Stimulated activated CD8-positive, alpha-beta memory T cell treated with anti-CD3 and anti-CD28 coated beads, Interleukin-4, amount 100 ng/mL, for 1 hour (primary cell): ENCODE results near the gene ZNF503.
"Not testable (repeated sequence)": the region's sequence is repeated elsewhere in the genome, so short reads cannot be mapped to it uniquely, and the experiment has no call there.

Experiments
- DNase-seq, 2 donors: peaks; one replicate each; pipeline ENCODE4 v3.0.0-alpha.2; 2020; ENCODE audit warnings: low read depth in 2 of 2, low spot score in 1 of 2

The ZNF503 gene

DNA sequence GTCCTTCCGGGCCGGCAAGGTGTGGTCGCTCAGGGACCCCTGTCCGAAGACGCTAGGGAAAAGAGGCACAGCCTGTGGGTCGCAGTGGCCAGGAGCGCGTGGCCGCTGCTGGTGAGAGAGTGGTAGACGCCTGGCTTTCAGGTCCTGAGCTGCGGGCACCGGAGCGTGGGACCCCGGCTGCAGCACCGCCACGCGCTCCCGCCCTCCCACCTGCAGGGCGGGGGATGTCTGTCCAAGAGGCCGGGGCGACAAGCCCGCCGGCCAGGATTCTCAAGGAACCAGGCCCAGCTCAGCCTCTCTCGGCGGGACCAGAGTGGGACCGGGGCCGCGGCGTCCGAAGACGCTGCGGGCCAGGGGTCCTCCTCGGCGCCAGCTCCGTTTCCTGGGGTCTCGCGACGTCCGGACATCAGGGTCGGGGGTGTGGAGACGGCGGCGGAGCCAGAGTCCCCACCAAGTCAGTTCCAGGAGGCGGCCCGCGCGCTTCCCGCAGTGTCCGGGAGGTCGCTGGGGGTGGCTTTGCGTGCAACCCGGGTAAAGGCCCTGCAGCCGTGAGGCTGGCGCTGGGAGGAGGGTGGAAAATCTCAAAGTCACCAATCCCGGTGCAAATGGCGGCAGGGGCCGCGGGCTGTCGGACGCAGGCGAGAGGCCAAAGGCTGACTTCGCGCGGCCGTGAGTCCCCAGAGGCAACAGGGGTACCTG lies 5.5 kb downstream of the ZNF503 start:
- DNase-seq, result no peak

DNA sequence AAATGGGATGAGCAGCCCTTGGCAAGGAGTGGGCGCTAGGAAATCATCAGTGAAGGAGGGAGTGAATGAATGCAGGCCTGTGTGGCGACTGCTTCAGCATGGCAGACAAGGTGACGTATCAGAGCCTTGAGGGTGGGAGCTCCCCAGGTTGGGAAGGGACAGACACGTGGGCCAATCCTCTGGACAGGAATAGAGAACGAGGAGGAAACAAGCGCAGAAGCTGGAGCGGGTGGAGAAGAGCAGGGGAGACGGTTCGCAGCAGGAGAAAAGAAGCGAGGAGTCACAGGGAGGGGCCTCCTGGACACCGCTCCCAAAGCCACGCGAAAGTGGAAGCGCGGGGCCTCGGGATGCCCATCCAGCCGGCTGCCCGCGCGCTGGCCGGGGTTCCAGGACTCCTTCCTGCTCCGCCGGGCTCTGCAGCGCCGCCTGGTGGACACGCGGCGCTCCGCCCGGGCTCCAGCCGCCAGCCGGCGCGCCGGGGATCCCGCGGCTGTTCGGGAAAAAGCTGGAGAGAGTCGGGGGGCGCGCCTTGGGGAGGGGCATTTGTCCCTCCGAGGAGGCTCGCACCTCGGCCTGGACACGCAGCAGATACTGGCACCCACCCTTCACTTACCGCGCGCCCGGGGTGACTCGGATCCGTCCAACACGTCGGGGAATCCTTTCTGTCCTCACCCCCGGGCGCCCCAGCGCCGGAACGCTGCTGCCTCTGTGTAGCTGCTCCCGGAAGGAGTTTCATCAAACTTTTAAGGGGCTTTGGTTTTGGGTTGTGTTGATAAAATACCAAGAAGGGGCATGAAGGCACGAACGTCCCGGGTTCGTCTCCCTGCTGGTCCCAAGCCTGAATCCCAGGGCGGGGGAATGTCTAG lies 6.3 kb downstream of the ZNF503 start:
- no peak for DNase-seq

DNA sequence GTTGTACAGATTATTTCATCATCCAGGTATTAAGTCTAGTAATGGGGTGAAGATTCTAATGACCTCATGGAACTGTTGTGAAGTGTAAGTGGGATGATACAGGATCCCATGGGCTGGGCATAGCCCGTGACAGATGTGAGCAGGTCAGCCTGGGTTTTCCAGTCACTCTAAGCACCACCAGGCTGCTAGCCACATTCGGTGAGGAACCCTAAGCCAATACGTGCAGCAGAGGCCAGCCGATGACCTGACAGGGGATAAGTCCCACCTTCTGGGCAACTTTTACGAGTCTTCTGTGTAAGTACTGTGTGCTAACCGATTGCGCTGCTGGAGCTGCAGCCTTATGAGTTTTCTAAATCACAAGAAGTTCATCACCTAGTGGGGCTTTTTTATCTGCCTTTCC lies 7.3 kb downstream of the ZNF503 start:
- no peak for DNase-seq

- no peak for DNase-seq
Observed at GRCh38 chr10:75392744-75393143, 8.8 kb downstream of the ZNF503 start.

DNA sequence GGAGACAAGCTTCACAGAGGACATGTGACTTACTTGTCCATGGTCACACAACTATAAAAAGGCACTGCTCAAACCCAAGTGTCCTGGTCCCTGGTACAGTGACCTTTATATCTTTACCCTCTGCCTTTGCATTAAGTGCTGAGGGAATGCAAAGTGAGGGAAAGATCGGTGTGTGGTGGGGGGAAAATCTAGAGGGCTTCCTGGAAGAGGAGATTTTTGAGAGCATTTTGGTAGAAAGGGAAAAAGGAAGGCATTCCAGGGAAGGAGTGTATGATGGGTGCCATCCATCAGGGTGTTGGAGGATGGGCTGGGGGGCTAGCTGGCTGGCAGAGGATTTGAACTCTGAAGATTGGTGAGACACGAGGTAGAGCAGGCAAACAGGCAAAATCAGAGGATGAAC lies 9.3 kb downstream of the ZNF503 start:
- no peak for DNase-seq

DNA sequence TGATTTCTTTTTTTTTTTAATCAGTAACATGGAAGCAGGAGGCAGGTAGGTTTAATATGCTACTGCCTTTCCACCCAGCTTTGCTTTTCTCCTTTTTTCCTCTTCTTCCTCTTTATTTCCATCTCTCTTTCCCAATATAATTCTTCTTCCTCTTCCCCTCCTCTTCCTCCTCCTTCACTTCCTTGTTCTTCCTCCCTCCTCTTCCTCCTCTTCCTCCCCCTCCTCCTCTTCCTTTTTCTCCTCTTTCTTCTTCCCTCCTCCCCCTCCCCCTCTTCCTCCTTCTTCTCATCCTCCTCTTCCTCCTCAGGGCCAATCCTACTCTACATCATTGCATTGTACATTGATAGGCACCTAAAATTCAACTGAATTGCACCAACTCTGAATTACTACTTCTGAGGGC lies 11.4 kb downstream of the ZNF503 start:
- no peak for DNase-seq

DNA sequence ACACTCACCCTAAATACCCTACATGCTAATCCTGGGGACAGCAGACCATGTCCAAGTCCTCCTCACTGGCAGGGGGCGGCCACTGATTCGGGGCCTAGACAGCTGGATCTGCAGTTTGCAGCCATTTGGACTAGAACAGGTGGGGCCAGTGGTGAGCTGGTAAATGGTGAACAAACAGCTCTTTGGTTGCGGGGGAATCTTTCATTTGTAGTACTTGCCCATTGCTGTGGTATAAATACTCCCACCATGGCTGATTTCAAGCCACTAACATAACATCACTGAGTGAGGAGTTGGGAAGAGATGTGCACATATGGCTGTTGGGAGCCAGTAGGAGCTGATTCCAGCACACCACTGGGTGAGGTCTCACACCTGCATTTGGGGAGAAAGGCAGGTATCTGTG lies 13.5 kb downstream of the ZNF503 start:
- DNase-seq, result no peak

- DNase-seq, result no peak
Observed at GRCh38 chr10:75386128-75386527, 15.4 kb downstream of the ZNF503 start.

GRCh38 chr10:75379817-75380216 lies 21.7 kb downstream of the ZNF503 start:
- DNase-seq, result no peak

- no peak for DNase-seq
Observed at GRCh38 chr10:75379212-75379724, 22.3 kb downstream of the ZNF503 start.

- no peak for DNase-seq
Observed at GRCh38 chr10:75378379-75378778, 23.2 kb downstream of the ZNF503 start.

DNA sequence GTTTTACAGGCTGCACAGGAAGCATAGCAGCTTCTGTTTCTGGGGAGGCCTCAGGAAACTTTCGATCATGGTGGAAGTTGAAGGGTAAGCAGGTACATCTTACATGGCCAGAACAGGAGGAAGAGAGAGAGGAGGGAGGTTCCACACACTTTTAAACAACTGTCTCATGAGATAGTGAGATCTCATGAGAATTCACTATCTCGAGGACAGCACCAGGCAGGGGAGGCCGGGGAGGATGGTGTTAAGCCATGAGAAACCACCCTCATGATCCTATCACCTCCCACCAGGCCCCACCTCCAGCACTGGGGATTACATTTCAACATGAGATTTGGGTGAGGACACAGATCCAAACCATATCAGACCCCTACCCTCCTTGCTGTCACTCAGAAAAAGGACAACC lies 23.7 kb downstream of the ZNF503 start:
- DNase-seq, result no peak

DNA sequence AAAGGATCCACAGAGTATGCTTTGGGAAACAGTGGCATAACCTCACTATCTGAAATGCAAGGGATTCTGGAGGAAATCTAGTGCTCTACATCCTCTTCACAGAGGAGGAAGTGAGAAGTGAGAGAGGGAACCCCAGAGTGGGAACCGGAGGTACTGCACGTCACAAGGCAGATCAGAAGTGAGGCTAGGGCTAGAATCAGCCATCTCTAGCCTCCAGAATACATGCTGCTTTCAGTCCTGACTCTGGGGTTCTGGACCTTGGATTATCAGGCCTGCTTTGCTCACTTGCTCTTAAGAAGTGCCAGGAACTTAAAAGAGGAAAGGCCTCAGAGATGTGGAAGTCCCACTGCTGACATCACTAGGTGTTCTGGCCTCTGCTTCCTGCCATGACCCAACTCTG lies 25.7 kb downstream of the ZNF503 start:
- no peak for DNase-seq

- DNase-seq, result no peak
Observed at GRCh38 chr10:75371010-75371409, 30.6 kb downstream of the ZNF503 start.

DNA sequence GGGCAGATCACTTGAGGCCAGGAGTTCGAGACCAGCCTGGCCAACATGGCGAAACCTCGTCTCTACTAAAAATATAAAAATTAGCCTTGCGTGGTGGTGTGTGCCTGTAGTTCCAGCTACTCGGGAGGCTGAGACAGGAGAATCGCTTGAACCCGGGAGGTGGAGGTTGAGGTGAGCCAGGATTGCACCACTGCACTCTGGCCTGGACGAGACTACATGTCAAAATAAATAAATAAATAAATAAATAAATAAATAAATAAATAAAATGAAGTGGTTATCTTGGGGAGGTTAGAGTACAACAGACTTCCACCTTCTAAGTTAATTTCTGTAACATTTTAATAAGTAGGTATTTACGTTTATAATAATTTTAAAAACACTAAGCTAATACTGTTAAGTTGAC lies 31.7 kb downstream of the ZNF503 start:
- DNase-seq, result not testable (repeated sequence)

DNA sequence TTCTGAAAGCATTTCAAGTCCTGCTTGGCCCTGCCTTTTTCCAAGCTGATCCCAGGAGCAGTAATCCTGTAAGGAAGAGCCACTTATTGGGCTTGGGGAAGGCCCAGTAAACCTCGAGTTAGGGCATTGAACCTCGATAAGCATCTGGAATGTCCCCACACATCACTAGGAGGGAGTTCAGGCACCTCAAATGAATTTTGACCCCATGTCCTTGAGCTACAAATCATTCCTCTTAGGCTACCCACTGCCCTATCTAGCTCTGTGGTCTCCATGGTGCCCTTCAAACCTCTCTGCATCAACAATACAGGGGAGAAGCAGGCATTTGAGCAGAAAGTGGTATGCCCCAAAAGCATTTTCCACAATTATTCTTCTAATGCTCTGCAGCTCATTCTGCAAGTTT lies 33.7 kb downstream of the ZNF503 start:
- no peak for DNase-seq

GRCh38 chr10:75367021-75367487 lies 34.5 kb downstream of the ZNF503 start:
- DNase-seq, result no peak

DNA sequence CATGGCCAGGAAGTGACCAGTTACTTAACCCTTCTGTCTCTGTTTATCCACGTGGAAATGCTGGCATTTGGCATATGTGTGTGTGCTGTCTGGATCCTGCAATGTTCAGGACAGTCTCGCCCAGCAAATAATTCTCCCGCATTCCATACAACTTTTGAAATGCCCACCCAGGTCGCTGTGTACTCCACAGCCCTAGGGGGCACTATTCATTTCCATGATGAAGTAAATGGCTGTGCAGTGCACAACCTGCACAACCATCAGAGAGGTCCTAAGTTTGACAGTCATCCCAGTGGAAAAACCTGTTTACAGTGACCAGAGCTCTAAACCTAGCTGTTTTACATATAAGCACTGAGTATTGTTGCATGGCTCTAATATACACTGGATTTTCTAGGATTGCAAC lies 38.1 kb downstream of the ZNF503 start:
- DNase-seq, result no peak

DNA sequence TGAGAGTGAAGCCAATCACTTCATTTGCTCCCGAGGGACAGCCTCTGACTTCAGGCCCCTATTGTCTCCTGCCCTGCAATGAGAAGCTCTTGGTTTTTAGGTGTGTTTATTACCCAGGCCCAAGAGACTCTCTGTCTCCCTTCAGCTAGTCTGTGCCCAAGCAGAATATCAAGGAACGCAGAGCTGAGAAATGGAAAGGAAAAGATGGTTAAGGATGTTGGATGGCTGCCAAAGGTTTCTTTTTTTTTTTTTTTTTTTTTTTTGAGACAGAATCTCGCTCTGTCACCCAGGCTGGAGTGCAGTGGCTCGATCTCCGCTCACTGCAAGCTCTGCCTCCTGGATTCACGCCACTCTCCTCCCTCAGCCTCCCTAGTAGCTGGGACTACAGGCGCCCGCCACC lies 41.7 kb downstream of the ZNF503 start:
- DNase-seq, result not testable (repeated sequence)

DNA sequence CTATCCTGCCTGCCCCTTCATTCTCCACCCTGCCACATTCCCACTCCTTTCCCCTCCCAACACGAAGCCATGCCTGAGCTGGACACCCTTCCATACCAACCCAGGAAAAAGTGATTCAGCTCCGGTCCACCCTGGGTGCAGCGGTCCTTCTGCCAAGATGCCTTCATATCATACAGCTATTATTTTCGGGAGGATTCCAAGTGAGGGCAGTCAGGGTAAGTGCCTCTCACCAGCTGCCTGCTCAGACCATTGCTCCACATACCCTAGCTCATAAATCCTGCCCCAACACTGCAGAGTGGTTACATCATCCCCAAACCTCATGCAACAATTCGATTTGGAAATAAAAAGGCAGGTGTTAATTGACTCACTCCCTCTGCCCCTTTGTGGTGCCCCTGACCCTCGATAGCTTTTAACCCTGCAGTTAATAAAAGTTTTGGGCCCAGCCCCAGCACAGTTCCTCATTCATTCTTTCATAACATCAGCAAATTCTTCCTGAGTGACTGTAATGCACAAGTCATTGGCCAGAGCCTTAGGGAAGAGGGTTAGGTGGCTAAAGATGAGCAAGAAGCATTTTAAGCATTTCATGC lies 42.6 kb downstream of the ZNF503 start:
- no peak for DNase-seq

DNA sequence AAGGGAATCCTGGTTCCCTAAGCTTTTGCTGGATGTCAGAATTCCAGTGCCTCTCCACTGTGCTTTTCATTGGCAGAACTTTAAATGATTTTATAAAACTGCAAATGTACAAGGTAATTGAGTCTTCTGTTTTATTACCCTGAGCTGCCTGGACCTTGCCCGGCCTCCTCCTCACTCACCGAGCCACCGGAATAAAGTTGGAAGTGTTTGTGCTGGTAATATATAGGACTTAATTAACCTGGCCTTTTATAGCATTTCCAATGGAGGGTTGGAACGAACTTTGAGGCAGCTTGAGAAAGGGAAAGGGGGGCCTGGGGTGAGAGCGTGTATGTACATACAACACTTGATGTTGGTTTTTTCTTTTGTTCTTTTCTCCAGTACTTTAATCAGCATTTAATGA lies 43.4 kb downstream of the ZNF503 start:
- DNase-seq, result no peak

GRCh38 chr10:75357500-75357899 lies 44.1 kb downstream of the ZNF503 start:
- DNase-seq, result no peak
